ENCODE data around the gene KCNQ2. TPM values are rescaled to one million over a fixed set of nuclear protein-coding genes. Genes with fewer than 3 reads are reported as not detected.

The KCNQ2 gene
- total and polyA plus RNA-seq, 10 of the 15 experiments (the other 5 are each of a cell fraction or from before 2014, with no cell fraction given), result 0.06 to 0.49 (median 0.26) TPM; not detected in 7

DNA sequence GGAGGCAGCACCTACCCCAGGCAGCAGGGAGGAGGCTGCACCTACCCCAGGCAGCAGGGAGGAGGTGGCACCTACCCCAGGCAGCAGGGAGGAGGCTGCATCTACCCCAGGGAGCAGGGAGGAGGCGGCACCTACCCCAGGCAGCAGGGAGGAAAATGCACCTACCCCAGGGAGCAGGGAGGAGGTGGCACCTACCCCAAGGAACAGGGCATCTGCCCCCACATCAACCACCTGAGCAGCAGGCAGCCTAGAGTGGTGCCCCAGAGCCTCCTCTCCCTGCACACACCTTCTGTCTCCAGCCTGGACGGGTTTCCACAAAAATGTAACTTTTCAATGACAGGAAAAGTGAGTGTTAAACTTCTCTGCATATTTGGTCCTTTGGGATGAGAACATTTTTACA lies 10.2 kb downstream of the KCNQ2 start:
- Histone ChIP-seq H2AFZ (ENCODE audit: control insufficient read depth, low read depth, low read length) (no peak overlapping the region), H3K36me3 (ENCODE audit: control insufficient read depth in 2 of 2, insufficient read depth in 2 of 2, low read length in 1 of 2) (no peaks in the 10 kb centered on the region), H3K27me3 (replicated peaks in 1 of 2; ENCODE audit: control insufficient read depth in 2 of 2, insufficient read depth in 2 of 2, low read length in 1 of 2) (peaks cover 0 to 4% of the 10 kb centered on the region in 2 experiments; a peak in 2 of 4 replicates), H3K27ac (ENCODE audit: control insufficient read depth, insufficient read depth) (no peak overlapping the region), H3K4me2 (ENCODE audit: control insufficient read depth, insufficient read depth) (no peak overlapping the region), H4K20me1 (ENCODE audit: control insufficient read depth, insufficient read depth) (no peaks in the 10 kb centered on the region), H3K4me3 (no peak overlapping the region), H3K9me3 (replicated peaks; ENCODE audit: control insufficient read depth, insufficient read depth, low read length) (no peaks in the 10 kb centered on the region), H3K79me2 (ENCODE audit: control insufficient read depth, insufficient read depth, low read length) (no peaks in the 10 kb centered on the region), H3K4me1 (ENCODE audit: control insufficient read depth, insufficient read depth, low read length) (no peaks in the 10 kb centered on the region), H3K9ac (ENCODE audit: control insufficient read depth, insufficient read depth, low read length) (no peak overlapping the region)
- TF ChIP-seq PAX8 (IDR thresholded peaks at IDR 0.05), result no peak
- POLR2A ChIA-PET, result no interaction called here
- BruUV-seq (replicated peaks), result no TSS peak
- no peak for DNase-seq (ENCODE audit: low read depth, low spot score)
- intact Hi-C loops (cut with micrococcal nuclease; ENCODE audit: unreplicated experiment) (no loop called here), in situ Hi-C loops (cut with MboI) (no loop called here)
- WGBS (ENCODE audit: insufficient coverage, insufficient replicate concordance, low lambda C conversion rate, missing lambda C conversion rate), result 0% methylated on average over 2 of the region's 2 CpGs
- CTCF ChIA-PET, result no interaction called here
- ATAC-seq, result no peak
- no peak for FAIRE-seq
- SMC1A ChIA-PET (ENCODE audit: uncharacterized antibody, unreplicated experiment), result no interaction called here
- RAD21 ChIA-PET (ENCODE audit: unreplicated experiment), result no interaction called here

DNA sequence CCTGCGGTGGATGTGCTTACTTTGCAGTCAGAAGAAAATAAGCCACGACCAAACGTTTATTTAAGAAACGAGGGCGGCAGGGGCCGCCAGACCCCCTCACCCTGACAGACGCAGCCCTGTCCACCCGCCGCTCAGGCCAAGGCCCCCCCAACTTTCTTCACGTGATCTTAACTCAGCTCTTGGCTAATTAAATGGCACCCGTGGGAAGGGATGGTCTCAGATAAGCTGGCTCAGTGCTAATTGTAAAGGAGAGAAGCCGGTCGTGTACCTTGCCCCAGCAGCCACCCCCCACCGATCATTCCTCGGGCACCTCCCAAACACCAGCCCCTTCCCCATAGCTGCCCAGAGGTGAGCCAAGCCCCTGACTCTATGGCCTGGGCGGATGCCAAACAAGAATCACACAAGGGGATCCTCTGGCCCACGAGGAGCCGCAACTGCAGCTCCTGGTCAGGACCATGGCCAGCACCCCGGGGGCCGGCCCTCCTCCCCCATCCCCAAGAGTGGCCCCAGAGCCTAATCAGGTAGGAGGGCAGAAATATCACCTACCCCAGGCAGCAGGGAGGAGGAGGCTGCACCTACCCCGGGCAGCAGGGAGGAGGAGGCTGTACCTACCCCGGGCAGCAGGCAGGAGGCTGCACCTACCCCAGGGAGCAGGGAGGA lies 11.2 kb downstream of the KCNQ2 start:
- ChIA-PET CTCF (no interaction called here), POLR2A (no interaction called here), RAD21 (ENCODE audit: unreplicated experiment) (no interaction called here), SMC1A (ENCODE audit: uncharacterized antibody, unreplicated experiment) (no interaction called here)
- Histone ChIP-seq H3K9me3 (replicated peaks; ENCODE audit: control insufficient read depth, insufficient read depth, low read length) (no peaks in the 10 kb centered on the region), H3K4me3 (no peak overlapping the region), H4K20me1 (ENCODE audit: control insufficient read depth, insufficient read depth) (no peaks in the 10 kb centered on the region), H3K4me1 (ENCODE audit: control insufficient read depth, insufficient read depth, low read length) (no peaks in the 10 kb centered on the region), H3K4me2 (ENCODE audit: control insufficient read depth, insufficient read depth) (no peak overlapping the region), H3K36me3 (ENCODE audit: control insufficient read depth in 2 of 2, insufficient read depth in 2 of 2, low read length in 1 of 2) (no peaks in the 10 kb centered on the region), H3K27me3 (replicated peaks in 1 of 2; ENCODE audit: control insufficient read depth in 2 of 2, insufficient read depth in 2 of 2, low read length in 1 of 2) (no peaks in the 10 kb centered on the region; a peak in 2 of 4 replicates), H3K9ac (ENCODE audit: control insufficient read depth, insufficient read depth, low read length) (no peak overlapping the region), H3K27ac (ENCODE audit: control insufficient read depth, insufficient read depth) (no peak overlapping the region), H3K79me2 (ENCODE audit: control insufficient read depth, insufficient read depth, low read length) (no peaks in the 10 kb centered on the region), H2AFZ (ENCODE audit: control insufficient read depth, low read depth, low read length) (no peak overlapping the region)
- in situ Hi-C loops (cut with MboI), result no loop called here
- BruUV-seq (replicated peaks), result no TSS peak
- TF ChIP-seq HDAC6 (IDR thresholded peaks at IDR 0.05; ENCODE audit: unreplicated experiment) (no peak), POLR2A (IDR thresholded peaks at IDR 0.05; ENCODE audit: low read depth, low read length) (no peak)
- TF ChIP-seq, protein P1, sequence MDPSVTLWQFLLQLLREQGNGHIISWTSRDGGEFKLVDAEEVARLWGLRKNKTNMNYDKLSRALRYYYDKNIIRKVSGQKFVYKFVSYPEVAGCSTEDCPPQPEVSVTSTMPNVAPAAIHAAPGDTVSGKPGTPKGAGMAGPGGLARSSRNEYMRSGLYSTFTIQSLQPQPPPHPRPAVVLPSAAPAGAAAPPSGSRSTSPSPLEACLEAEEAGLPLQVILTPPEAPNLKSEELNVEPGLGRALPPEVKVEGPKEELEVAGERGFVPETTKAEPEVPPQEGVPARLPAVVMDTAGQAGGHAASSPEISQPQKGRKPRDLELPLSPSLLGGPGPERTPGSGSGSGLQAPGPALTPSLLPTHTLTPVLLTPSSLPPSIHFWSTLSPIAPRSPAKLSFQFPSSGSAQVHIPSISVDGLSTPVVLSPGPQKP (IDR thresholded peaks at IDR 0.05; ENCODE audit: low read depth, low read length), result no peak
- TF ChIP-seq, protein P2, sequence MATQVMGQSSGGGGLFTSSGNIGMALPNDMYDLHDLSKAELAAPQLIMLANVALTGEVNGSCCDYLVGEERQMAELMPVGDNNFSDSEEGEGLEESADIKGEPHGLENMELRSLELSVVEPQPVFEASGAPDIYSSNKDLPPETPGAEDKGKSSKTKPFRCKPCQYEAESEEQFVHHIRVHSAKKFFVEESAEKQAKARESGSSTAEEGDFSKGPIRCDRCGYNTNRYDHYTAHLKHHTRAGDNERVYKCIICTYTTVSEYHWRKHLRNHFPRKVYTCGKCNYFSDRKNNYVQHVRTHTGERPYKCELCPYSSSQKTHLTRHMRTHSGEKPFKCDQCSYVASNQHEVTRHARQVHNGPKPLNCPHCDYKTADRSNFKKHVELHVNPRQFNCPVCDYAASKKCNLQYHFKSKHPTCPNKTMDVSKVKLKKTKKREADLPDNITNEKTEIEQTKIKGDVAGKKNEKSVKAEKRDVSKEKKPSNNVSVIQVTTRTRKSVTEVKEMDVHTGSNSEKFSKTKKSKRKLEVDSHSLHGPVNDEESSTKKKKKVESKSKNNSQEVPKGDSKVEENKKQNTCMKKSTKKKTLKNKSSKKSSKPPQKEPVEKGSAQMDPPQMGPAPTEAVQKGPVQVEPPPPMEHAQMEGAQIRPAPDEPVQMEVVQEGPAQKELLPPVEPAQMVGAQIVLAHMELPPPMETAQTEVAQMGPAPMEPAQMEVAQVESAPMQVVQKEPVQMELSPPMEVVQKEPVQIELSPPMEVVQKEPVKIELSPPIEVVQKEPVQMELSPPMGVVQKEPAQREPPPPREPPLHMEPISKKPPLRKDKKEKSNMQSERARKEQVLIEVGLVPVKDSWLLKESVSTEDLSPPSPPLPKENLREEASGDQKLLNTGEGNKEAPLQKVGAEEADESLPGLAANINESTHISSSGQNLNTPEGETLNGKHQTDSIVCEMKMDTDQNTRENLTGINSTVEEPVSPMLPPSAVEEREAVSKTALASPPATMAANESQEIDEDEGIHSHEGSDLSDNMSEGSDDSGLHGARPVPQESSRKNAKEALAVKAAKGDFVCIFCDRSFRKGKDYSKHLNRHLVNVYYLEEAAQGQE (IDR thresholded peaks at IDR 0.05; ENCODE audit: low read depth, low read length), result peak; percentile 90
- no peak for FAIRE-seq
- WGBS (ENCODE audit: insufficient coverage, insufficient replicate concordance, low lambda C conversion rate, missing lambda C conversion rate), result 52% methylated on average over 21 of the region's 22 CpGs
- DNase-seq (ENCODE audit: low read depth, low spot score), result no peak
- no peak for ATAC-seq
- intact Hi-C loops (cut with micrococcal nuclease; ENCODE audit: unreplicated experiment), result no loop called here
